DMS 273 (cell line): ENCODE measurements around the gene FAM107B.

ENCODE experiments used
- DNase-seq: peaks from one replicate; lab custom pipeline; 2025; ENCODE audit not compliant: unreplicated experiment; lab: John Stamatoyannopoulos, UW

The FAM107B gene

DNA sequence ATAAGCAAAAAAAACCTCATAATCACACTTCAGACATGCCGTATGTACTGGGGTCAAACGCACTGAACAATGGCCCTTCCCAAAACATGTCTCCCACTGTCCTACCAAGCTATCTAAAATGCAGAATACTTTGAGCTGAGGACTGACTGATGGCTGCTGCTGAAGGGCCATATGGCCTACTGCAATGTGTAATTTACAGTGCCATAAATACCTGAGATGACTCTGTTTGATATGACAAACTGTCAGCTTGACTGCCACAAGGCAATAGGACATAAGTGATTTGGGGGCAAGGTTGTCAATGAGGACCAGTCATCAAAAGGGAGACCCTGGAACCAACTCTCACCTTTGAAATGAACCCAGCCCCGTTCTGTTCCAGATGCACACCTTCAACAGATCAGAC is 256.5 kb downstream of the FAM107B start:
- DNase-seq = no peak

DNA sequence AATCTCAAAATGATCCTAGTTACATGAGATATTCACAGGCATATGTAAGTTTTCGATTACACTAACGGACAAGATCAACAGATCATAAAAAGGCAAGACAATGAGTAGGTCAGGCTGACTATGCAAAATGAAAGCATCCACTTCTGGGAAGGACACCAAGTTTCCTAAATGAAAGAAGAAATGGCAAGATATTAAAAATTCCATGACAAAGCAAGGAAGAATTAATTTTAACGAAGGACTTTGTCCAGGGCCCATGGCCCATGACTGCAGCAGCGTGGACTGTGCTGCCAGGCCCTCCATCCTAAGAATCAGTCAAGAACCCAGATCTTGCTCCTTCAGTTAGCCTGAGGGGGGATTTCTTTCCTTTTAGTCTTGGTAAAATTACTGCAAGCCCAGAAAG is 261.6 kb downstream of the FAM107B start:
- DNase-seq = no peak

DNA sequence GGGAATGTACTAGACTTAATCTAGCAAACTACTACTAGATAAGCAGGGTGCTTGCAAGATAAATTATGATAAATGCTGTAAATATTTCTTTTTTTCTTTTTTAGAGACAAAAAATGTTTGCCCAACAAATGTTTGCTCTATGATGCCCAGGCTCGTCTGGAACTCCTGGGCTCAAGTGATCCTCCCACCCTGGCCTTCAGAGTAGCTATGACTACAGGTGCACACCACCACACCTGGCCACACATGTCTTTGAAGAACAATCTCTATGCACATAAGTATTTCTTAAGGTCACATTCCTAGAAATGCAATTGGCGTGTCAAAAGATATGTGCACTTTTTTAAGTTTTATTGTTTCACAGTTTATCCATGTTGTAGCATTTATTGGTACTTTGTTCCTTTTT is 264.4 kb downstream of the FAM107B start:
- no peak for DNase-seq

DNA sequence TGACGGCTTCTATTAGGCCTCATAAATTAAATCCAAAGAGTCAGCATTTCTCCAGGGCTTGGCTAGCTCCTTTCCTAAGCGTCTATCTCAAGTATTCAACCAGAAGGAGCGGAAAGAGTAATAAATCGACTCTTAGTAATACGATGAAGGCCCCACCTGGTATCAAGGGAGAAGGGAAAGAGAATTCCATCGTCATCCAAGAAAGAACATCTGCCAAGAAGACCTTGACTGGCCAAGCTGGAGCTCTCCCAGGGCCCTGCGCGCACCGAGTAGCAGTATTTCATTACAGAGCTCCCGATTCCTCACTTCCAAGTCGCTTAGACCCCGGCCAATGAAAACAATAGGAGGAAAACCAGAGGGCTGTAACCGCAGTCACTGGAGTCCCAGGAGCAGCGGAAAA is 266.0 kb downstream of the FAM107B start:
- DNase-seq = no peak

DNA sequence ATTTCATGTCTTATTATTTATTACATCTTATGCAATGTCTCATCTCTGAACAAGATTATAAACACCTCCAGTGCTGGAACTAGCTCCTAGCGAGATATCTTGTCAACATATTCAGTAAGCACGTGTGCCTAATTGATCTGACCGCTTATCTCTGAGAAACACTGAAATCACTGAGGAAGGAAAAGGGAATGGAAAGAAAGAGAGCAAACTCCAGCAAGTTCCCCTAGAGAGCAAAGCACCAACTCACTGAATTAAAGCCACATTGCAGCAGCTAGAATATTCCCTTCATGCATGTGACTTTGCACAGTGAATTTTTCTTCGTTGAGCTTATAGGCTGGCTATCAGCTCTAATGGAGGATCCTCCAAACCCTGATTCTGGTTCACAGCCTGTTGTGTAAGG is 266.9 kb downstream of the FAM107B start:
- DNase-seq = no peak

DNA sequence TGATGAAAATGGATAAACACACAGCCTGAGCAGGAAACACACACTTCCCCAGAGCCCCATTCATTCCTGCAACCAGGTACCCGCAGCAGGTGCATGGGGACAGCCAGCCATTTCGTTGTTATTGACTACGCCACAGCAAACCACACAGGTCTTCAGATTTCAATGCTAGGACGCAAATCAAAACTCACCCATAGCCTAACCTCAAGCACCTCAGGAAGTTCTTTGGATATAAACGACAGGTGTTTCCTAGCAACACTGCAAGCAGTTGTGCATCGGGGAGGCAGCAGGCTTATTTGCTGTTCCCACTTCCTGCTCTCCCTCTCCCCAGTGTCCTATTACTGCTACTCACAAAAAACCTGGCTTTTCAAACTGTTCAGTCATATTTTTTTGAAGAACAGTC is 267.5 kb downstream of the FAM107B start:
- DNase-seq = no peak

DNA sequence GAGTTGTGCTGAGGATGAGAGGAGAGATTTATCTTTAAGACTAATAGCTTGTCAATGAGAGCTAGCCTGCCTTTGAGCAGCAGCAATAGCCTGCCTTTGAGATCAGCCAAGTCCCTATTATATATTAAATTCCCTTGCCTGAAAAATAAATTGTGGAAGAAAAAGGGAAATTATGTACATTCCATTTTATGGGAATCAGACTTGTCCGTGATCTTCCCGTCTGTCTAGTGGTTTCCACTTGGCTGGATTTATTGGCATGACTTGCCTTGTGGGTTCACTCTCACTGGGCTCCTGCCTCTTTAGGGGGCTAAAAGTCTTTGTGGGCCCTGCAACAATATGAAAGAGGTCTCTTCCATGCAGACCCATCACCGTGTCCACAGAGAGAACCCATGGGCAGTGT is 272.3 kb downstream of the FAM107B start:
- no peak for DNase-seq

DNA sequence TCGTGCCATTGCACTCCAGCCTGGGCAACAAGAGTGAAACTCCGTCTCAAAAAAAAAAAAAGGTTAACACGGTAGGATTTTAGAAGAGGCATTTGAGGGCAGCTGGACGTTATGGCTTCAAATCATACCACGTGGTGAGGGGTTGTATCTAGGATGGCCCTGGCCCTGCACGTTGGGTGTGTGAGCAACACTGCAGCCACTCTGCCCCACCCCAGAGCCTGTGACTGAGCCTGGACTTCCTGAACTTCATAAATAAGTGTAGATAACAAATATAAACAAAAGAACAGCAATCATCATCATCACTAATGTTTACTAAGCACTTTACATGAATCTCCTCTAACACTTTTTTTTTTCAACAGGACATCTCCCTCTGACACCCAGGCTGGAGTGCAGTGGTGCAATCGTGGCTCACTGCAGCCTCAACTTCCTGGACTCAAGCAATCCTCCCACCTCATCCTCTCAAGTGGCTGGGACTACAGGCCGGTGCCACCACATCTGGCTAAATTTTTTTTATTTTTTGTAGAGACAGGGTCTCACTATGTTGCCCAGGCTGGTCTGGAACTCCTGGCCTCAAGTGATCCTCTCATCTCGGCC is 274.4 kb downstream of the FAM107B start:
- no peak for DNase-seq

DNA sequence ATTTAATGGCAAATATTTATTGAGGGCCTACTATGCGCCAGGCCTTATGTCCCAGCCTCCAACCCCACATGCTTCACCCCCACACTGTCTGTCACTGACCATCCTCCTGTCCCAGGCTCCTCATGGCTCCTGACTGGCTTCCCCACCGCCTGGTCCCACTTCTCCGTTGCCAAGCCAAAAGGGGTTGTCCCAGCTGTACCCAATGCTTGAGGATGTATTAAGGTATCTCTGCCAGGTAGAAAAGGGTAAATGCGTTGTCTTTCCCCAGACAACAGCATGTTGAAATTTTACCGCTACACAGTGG is 275.1 kb downstream of the FAM107B start:
- DNase-seq = no peak

DNA sequence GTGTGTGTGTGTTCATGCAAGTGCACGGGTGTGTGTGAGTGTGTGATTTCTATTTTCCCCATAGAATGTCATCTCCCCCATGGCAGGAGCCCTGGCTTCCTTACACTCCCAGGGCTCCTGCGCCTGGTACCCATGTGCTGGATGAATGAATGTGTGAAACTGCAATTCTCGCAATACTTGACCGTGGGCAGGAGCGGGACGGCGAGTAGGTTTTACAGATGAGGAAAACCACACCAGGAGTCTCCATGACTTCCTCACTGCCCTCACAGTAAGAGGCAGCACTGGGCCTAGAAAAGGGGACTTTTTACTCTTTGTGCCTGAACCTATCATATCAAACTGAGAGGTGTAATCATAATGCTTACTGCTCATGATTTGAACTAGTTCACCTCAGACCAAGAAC is 276.4 kb downstream of the FAM107B start:
- DNase-seq = no peak

DNA sequence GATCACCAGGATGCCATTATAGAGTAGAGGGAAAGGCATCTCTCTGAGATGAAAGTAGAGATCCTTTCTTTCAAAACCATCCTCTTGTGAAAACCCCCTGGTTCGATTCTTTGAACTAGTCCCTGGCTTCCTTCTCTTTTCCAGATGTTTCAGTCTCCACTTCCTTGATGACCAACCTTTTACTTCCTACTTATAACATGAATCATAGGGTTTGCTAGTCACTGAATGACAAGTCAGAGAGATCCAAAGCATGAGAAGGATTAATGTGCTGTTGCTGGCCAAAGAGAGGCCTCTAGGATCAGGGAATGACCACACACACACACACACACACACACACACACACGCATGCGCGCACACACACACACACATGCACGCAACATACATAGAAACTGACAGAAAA is 282.9 kb downstream of the FAM107B start:
- no peak for DNase-seq

DNA sequence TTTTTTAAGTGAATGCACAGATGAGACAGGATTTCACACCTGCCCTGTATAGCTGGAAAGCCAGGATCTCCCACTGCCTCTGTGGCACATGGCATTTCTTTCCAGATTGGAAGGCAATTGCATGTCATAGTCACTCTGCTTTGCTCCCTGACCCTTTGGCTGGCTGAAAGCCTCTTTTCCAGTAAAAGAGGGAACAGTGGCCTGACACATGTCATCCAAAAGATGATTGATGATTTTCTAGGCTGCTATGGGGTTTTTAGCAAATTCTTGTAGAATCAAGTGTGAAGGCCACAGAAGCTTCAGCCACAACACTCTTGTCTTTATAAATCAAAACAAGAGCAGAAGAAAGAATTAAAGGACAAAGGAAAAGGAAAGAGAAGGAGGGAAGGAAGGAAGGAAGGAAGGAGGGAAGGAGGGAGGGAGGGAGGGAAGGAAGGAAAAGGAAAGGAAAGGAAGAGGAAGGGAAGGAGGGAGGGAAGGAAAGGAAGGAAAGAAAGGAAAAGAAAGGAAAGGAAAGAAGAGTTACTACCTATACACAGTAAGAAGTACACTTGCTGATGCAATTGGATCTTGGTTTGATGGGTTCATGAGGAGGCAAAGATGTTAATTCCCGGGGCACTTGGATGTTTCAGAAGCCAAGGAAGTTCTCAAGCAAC is 285.0 kb downstream of the FAM107B start:
- no peak for DNase-seq

DNA sequence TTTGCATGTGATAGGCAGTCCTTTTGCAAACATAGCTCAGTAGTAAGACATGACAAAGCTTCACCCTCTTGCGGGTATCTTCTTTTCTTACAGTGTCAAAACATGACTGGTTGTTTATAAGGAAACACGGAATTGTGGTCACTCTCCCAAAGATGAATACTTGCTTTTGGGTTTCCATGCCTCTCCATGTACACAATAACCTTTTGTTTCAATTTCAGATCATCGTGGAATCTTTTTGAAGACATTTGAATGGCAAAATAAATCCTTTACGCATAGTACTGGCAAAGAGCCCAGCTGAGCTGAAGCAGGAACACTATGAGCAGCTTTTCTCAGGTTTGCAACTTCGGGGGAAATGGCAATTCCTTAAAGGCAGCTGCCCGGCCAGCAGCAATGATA is 287.2 kb downstream of the FAM107B start:
- no peak for DNase-seq

DNA sequence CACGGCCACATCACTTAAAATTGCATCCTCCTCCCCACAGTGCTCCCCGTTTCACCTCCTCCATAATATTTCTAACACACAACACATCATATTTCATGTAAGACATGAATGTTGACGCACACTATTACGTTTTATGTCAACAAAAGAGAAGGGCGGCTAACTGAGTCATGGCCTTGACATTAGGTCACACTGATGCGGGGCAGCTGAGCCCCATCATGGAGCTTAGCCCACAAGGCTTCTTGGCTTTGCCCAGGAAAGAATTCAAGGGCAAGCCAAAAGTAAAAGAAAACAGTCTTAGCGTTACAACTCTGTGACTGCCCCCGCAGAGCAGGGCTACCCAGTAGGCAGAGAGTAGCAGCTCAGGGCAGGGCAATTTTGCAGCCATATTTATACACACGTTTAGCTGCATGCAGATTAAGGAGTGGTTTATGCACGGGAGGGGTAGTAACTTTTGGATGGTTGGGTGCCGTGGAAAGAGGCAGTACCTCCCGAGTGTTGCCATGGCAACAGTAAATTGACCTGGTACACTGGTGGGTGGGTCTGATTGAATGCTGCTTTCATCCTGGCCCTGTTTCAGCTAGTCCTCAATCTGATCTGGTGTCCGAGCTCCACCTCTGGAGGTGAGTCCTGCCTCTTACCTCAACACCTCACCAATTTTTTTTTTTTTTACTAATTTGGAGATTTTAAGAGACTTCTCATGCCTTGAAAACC is 287.8 kb downstream of the FAM107B start:
- peak; percentile 16 for DNase-seq

DNA sequence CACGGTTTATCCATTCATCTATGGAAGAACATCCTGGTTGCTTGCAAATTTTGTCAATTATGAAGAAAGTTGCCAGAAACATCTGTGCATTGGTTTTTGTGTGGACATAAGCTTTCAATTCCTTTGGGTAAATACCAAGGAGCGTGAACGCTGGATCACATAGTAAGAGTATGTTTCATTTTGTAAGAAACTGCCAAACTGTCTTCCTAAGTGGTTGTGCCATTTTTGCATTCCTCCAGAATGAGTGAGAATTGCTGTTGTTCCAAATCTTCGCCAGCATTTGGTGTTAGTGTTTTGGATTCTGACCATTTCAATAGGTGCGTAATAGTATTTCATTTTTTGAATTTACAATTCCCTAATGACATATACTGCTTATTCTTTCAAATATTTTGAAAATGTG is 288.7 kb downstream of the FAM107B start:
- no peak for DNase-seq

DNA sequence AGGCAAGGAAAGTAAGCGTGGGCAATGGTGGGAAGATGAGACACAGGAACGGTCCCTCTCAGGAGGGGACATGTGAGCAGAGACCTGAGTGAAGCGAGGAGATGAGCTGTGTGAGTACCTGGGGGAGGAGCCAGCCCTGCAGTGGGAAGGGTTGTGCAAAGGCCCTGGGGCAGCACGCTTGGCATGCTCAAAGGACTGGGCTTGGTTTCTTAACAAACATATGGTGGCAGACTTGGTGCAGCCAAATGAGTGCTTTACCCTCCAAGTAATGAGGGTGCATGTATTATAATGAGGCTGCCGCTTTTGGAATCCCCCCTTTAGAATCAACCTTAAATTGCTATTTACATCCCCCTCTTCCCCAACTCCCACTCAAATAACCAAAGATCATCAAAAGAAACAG is 291.3 kb downstream of the FAM107B start:
- DNase-seq = no peak

DNA sequence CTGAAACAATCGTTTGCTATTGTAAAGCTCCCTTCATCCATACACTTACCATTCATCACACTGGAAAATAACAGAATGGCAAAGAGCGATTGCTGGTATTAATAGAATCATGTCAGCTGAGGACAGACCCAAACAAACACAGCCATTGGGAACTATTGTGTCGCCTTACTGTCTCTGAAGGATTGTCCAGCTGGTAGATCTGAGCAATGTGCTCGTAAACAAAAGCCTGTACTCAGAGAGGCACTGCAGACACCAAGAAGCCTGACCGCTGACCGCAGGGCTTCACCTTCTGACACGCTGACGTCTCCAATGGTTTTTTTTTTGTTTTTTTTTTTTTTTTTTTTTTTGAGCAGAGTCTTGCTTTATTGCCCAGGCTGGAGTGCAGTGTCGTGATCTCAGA is 292.9 kb downstream of the FAM107B start:
- no peak for DNase-seq

DNA sequence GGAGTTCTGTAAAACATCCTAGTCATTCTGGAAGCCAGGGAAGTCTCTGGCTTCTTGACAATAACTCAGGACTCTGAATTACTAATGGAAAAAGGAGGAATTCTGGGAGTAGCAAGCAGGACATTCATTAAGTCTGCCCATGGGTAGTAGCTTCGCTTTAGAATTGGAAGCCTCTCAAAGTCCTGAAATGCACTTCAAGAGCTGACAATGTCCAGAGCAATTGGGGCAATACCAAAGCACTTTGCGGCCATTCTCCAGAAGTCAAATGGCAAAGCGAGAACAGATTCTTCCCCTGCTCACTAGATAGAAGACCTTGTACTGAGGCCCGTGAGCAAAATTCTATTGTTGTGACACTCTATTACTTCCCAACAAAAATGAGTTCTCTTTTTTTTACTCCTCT is 293.7 kb downstream of the FAM107B start:
- no peak for DNase-seq

DNA sequence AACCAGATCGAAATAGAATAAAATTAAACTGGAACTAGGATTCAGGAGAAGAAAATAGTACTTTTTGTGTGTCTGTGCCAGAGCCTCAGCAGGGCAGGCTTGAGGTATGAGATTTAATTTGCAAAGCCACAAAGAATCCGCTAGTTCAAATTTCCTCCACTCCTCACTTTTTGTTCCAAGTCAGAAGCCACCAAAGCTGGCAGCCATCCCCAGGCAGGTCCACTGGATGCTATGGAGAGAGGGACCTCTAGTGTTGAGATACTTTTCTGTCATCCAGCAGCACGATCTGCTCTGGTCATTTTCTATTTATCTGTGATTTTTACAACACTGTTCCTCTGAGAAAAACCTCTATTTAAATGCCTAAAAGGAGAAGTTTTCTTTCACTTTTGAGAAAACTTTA is 296.1 kb downstream of the FAM107B start:
- DNase-seq = peak; percentile 83

DNA sequence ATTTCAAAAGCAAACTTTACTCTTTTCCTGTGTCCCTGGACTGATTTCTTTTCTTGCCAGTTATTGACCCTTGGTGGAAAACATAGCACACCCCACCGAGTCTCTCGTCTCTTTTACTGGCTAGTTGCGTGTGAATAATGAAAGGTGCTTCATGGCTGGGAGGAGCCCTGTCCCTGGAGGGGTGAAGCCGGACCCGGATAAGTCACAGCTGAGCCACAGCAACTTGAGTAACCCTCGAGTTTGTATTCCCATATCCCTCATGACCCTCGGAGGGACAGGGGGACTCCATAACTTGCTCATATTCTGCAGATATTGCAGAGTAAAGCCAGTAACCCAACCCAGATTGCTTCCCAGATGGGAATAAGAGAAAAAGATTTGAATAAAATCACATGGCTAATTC is 296.5 kb downstream of the FAM107B start:
- no peak for DNase-seq

DNA sequence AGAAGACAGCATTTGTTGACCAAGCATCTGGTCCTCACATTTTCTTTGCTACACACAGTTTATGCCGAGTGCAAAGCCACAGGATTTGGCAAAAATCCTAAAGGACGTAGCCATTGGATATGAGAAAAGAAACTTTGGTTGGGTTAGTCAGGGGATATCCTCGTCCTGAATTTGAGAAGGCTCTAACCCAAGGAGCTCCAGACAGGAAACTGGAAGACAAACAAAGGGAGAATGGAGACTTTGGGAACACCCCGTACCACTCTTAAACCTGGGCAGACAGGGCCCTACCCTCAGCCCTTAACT is 297.3 kb downstream of the FAM107B start:
- DNase-seq = no peak

DNA sequence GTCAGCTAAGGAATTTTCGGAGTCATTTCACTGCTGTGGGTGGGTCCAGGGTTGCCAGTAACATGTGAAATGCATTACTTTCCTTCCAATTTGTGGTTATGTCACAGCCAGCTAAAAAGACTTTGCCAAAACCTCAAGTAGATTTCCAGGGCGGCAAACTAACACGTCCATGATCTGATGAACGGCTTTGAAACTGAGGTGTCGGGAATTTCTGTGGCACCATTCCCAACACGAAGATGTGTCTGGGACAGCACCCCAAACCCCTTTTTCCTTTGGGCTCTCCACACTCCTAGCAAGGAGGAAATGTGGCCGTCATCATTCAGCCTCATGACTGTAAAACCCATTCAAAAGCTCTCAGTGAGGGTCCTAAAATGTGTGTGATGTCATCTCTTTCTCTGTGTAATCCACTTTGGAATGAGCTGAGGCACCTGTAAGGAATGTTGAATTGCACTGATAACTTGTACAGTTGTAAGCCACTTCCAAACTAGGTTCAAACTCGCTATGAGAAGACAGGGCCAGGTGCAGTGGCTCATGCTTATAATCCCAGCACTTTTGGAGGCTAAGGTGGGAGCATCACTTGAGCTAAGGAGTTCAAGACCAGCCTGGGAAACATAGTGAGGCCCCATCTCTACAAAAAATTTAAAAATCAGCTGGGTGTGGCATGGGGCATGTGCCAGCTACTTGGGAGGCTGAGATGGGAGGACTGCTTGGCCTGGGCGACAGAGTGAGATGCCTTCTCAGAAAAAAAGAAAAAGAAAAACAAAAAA is 297.9 kb downstream of the FAM107B start:
- DNase-seq = no peak
